H9 (cell line): ENCODE results near the gene ZNF664. TPM values are rescaled to one million over a fixed set of nuclear protein-coding genes. Genes with fewer than 3 reads are reported as not detected.

Source experiments
- DNase-seq: peaks from one replicate; pipeline ENCODE4 v3.0.0-alpha.2; 2017
- H2AFZ ChIP-seq: one replicate; pipeline ENCODE4 v1.6.1; 2013; ENCODE audit warnings: mild to moderate bottlenecking, low read length, control low read depth, moderate library complexity
- H2AK5ac ChIP-seq: 2 replicates; pipeline ENCODE4 v1.6.1; 2013; ENCODE audit warnings: low read length, control low read depth, mixed read lengths; ENCODE audit not compliant: insufficient read length
- H2BK120ac ChIP-seq: one replicate; pipeline ENCODE4 v1.6.1; 2013; ENCODE audit warnings: low read depth, mild to moderate bottlenecking, low read length, control low read depth, inconsistent platforms; ENCODE audit not compliant: poor library complexity, severe bottlenecking
- H2BK12ac ChIP-seq: 2 replicates; pipeline ENCODE4 v1.6.1; 2013; ENCODE audit warnings: low read length, control low read depth, mixed read lengths, low read depth; ENCODE audit not compliant: insufficient read length
- H2BK15ac ChIP-seq: 2 replicates; pipeline ENCODE4 v1.6.1; 2013; ENCODE audit warnings: low read depth, low read length, control low read depth
- H2BK20ac ChIP-seq: one replicate; pipeline ENCODE4 v1.6.1; 2013; ENCODE audit warnings: low read depth, mild to moderate bottlenecking, low read length, control low read depth, inconsistent platforms; ENCODE audit not compliant: poor library complexity, severe bottlenecking
- H2BK5ac ChIP-seq: 2 replicates; pipeline ENCODE4 v1.6.1; 2013; ENCODE audit warnings: low read length, control low read depth, mixed read lengths; ENCODE audit not compliant: insufficient read length
- H3K14ac ChIP-seq: 2 replicates; pipeline ENCODE4 v1.6.1; 2013; ENCODE audit warnings: low read length, control low read depth; ENCODE audit not compliant: insufficient read depth
- H3K18ac ChIP-seq: 2 replicates; pipeline ENCODE4 v1.6.1; 2013; ENCODE audit warnings: low read depth, mild to moderate bottlenecking, mixed read lengths, low read length, control low read depth; ENCODE audit not compliant: insufficient read length
- H3K23ac ChIP-seq: 2 replicates; pipeline ENCODE4 v1.6.1; 2013; ENCODE audit warnings: low read length, control low read depth, mixed read lengths, low read depth; ENCODE audit not compliant: insufficient read length
- H3K23me2 ChIP-seq: 2 replicates; pipeline ENCODE4 v1.6.1; 2013; ENCODE audit warnings: low read depth, mild to moderate bottlenecking, mixed read lengths, low read length, control low read depth; ENCODE audit not compliant: insufficient read length, poor library complexity, severe bottlenecking
- H3K27ac ChIP-seq: 2 replicates; pipeline ENCODE4 v1.5.1; 2013; ENCODE audit warnings: low read length, control low read depth, mixed read lengths, low read depth; ENCODE audit not compliant: insufficient read length
- H3K27me3 ChIP-seq: 2 replicates; pipeline ENCODE4 v1.6.1; 2013; ENCODE audit warnings: low read length, control low read depth, inconsistent platforms; ENCODE audit not compliant: insufficient read depth
- H3K4ac ChIP-seq: 2 replicates; pipeline ENCODE4 v1.6.1; 2013; ENCODE audit warnings: low read depth, mild to moderate bottlenecking, control low read depth, inconsistent platforms, low read length, moderate library complexity
- H3K4me1 ChIP-seq: 2 replicates; pipeline ENCODE4 v1.6.1; 2013; ENCODE audit warnings: low read length, control low read depth, inconsistent platforms; ENCODE audit not compliant: insufficient read depth
- H3K4me2 ChIP-seq: 2 replicates; pipeline ENCODE4 v1.6.1; 2013; ENCODE audit warnings: low read length, control low read depth, mixed read lengths; ENCODE audit not compliant: insufficient read length, insufficient read depth
- H3K56ac ChIP-seq: 2 replicates; pipeline ENCODE4 v1.6.1; 2013; ENCODE audit warnings: low read depth, mild to moderate bottlenecking, mixed read lengths, low read length, control low read depth; ENCODE audit not compliant: insufficient read length
- H3K79me1 ChIP-seq: 2 replicates; pipeline ENCODE4 v1.6.1; 2013; ENCODE audit warnings: low read depth, mild to moderate bottlenecking, moderate library complexity, low read length, control low read depth, inconsistent platforms; ENCODE audit not compliant: insufficient read depth, poor library complexity, severe bottlenecking
- H3K79me2 ChIP-seq: 2 replicates; pipeline ENCODE4 v1.6.1; 2013; ENCODE audit warnings: low read length, control low read depth, inconsistent platforms; ENCODE audit not compliant: insufficient read depth
- H3K9ac ChIP-seq: 2 replicates; pipeline ENCODE4 v1.6.1; 2013; ENCODE audit warnings: low read length, control low read depth, mixed read lengths; ENCODE audit not compliant: insufficient read length; ENCODE audit errors: extremely low read depth
- H3K9me3 ChIP-seq: one replicate; pipeline ENCODE4 v1.6.1; 2013; ENCODE audit warnings: low read depth, low read length, inconsistent platforms; ENCODE audit not compliant: control insufficient read depth
- H3T11ph ChIP-seq: one replicate; pipeline ENCODE4 v1.6.1; 2013; ENCODE audit warnings: mild to moderate bottlenecking, low read length, control low read depth, inconsistent platforms
- H4K20me1 ChIP-seq: one replicate; pipeline ENCODE4 v1.6.1; 2013; ENCODE audit not compliant: control insufficient read depth, insufficient read length, insufficient read depth
- H4K5ac ChIP-seq: 2 replicates; pipeline ENCODE4 v1.6.1; 2013; ENCODE audit warnings: low read depth, mild to moderate bottlenecking, mixed read lengths, low read length, control low read depth; ENCODE audit not compliant: insufficient read length
- H4K8ac ChIP-seq: replicated peaks from 2 replicates; pipeline ENCODE4 v1.6.1; 2013; ENCODE audit warnings: low read length, control low read depth, mixed read lengths, low read depth; ENCODE audit not compliant: insufficient read length
- H4K91ac ChIP-seq: 2 replicates; pipeline ENCODE4 v1.6.1; 2013; ENCODE audit warnings: low read depth, mild to moderate bottlenecking, moderate library complexity, mixed read lengths, low read length, control low read depth; ENCODE audit not compliant: insufficient read length
- H3K27ac Mint-ChIP-seq, 3 experiments: 2 replicates in 2 of 3; 3 replicates in 1 of 3; pipeline ENCODE4 v1.8.0; 2020 to 2021; ENCODE audit warnings: mixed read lengths in 3 of 3, mild to moderate bottlenecking in 1 of 3, moderate library complexity in 1 of 3
- H3K27me3 Mint-ChIP-seq: 2 replicates; pipeline ENCODE4 v1.8.0; 2021; ENCODE audit warnings: low read depth, mild to moderate bottlenecking, moderate library complexity, mixed read lengths
- H3K36me3 Mint-ChIP-seq, 3 experiments: 2 replicates in 2 of 3; 3 replicates in 1 of 3; pipeline ENCODE4 v1.8.0; 2020 to 2021; ENCODE audit warnings: low read depth in 3 of 3, mixed read lengths in 3 of 3; ENCODE audit not compliant: insufficient read depth in 1 of 3
- H3K4me1 Mint-ChIP-seq, 2 experiments: 2 replicates each; pipeline ENCODE4 v1.8.0; 2020; ENCODE audit warnings: mixed read lengths in 2 of 2
- H3K4me3 Mint-ChIP-seq, 2 experiments: 2 replicates in 1 of 2; 3 replicates in 1 of 2; pipeline ENCODE4 v1.8.0; 2020 to 2021; ENCODE audit warnings: mild to moderate bottlenecking in 2 of 2, mixed read lengths in 2 of 2, moderate library complexity in 1 of 2
- H3K9me3 Mint-ChIP-seq, 2 experiments: 2 replicates in 1 of 2; 3 replicates in 1 of 2; pipeline ENCODE4 v1.8.0; 2020; ENCODE audit warnings: mild to moderate bottlenecking in 2 of 2, mixed read lengths in 2 of 2, moderate library complexity in 1 of 2
- CTCF ChIP-seq: fragments of 200-600 bp; sonication (generic); conservative IDR thresholded peaks from 3 replicates; pipeline ENCODE4 v1.8.0; 2021; ENCODE audit warnings: antibody characterized with exemption, mild to moderate bottlenecking
- WGBS: extraction: QIAGEN DNeasy Blood & Tissue Kit; methylation state at CpG from one replicate; pipeline ENCODE4 v1.1.7; 2013; ENCODE audit warnings: missing lambda C conversion rate, low lambda C conversion rate, mixed read lengths; ENCODE audit not compliant: insufficient read length; ENCODE audit errors: extremely low coverage; 5-methylcytosine and 5-hydroxymethylcytosine counted together
- total RNA-seq: library from RNA; stranded (reverse); gene quantifications from 2 replicates; pipeline ENCODE4 v1.2.1, GENCODE V29; 2021

The ZNF664 gene
- total RNA-seq, 1 experiment from 2014 or later: 29.5 TPM

GRCh38 chr12:123948401-123948795 lies 24.6 kb upstream of the ZNF664 start:
- Histone ChIP-seq H3K4me2 (no peak overlapping the region), H3K79me2 (no peaks in the 10 kb centered on the region), H3K4ac (no peak overlapping the region), H2AFZ (no peak overlapping the region), H3K4me1 (no peaks in the 10 kb centered on the region), H3K23ac (no peak overlapping the region), H3K27me3 (no peaks in the 10 kb centered on the region; the same call in 1 of the 2 replicates), H4K20me1 (no peaks in the 10 kb centered on the region), H3K79me1 (no peaks in the 10 kb centered on the region), H3K9me3 (no peaks in the 10 kb centered on the region), H2BK15ac (no peak overlapping the region), H3K56ac (no peak overlapping the region), H3K14ac (no peak overlapping the region), H2BK5ac (no peak overlapping the region), H3T11ph (no peak overlapping the region), H4K5ac (no peak overlapping the region), H2BK120ac (no peak overlapping the region), H3K27ac (no peak overlapping the region), H3K9ac (no peak overlapping the region), H2BK12ac (no peak overlapping the region), H3K23me2 (no peaks in the 10 kb centered on the region), H3K18ac (no peak overlapping the region), H2AK5ac (no peak overlapping the region), H4K8ac (no peak overlapping the region), H4K91ac (no peak overlapping the region), H2BK20ac (no peak overlapping the region)
- Mint-ChIP-seq H3K9me3 (no peaks in the 10 kb centered on the region), H3K4me1 (no peaks in the 10 kb centered on the region; a peak in 1 of 4 replicates), H3K27ac (no peak overlapping the region; a peak in 1 of 7 replicates), H3K27me3 (peaks cover 96% of the 10 kb centered on the region), H3K4me3 (no peak overlapping the region), H3K36me3 (peaks cover 0 to 1% (median 0%) of the 10 kb centered on the region in 3 experiments; a peak in 1 of 7 replicates)
- no peak for TF ChIP-seq CTCF
- DNase-seq: peak; percentile 26
- WGBS: no CpG with 5 or more reads among the region's 11 CpGs
